Measurements from ENCODE around the gene RUFY1.

DNA sequence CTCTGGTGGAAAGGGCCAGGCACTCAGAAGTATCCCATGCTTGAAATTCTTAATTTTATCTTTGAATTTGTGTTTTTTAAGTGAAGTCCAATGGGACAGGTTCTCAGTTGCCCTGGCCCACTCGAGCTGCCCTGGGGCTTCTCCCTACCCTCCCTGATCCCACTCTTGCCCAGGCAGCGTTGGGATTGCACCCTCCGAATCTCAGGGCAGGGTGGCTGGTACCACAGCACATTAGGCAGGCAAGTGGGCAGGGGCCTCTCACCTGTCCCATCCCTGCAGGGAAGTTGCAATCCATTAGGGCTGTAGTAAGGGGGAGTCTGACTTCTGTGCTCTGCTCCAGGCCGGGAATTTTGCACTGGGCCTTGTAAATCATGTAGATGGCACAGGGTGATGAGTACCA, 2.7 kb downstream of the RUFY1 start:
- TF ChIP-seq, protein P1, sequence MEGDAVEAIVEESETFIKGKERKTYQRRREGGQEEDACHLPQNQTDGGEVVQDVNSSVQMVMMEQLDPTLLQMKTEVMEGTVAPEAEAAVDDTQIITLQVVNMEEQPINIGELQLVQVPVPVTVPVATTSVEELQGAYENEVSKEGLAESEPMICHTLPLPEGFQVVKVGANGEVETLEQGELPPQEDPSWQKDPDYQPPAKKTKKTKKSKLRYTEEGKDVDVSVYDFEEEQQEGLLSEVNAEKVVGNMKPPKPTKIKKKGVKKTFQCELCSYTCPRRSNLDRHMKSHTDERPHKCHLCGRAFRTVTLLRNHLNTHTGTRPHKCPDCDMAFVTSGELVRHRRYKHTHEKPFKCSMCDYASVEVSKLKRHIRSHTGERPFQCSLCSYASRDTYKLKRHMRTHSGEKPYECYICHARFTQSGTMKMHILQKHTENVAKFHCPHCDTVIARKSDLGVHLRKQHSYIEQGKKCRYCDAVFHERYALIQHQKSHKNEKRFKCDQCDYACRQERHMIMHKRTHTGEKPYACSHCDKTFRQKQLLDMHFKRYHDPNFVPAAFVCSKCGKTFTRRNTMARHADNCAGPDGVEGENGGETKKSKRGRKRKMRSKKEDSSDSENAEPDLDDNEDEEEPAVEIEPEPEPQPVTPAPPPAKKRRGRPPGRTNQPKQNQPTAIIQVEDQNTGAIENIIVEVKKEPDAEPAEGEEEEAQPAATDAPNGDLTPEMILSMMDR (IDR thresholded peaks at IDR 0.05), result no peak
- no peak for TF ChIP-seq POLR2A (IDR thresholded peaks at IDR 0.05)

Measured in right lobe of liver (tissue), 4 donors.